T1000 (cell line): ENCODE data around the gene EFCAB6.

Experiments used
- DNase-seq: peaks from one replicate; lab custom pipeline; 2025; ENCODE audit warnings: mixed read lengths; lab: John Stamatoyannopoulos, UW

Gene EFCAB6

DNA sequence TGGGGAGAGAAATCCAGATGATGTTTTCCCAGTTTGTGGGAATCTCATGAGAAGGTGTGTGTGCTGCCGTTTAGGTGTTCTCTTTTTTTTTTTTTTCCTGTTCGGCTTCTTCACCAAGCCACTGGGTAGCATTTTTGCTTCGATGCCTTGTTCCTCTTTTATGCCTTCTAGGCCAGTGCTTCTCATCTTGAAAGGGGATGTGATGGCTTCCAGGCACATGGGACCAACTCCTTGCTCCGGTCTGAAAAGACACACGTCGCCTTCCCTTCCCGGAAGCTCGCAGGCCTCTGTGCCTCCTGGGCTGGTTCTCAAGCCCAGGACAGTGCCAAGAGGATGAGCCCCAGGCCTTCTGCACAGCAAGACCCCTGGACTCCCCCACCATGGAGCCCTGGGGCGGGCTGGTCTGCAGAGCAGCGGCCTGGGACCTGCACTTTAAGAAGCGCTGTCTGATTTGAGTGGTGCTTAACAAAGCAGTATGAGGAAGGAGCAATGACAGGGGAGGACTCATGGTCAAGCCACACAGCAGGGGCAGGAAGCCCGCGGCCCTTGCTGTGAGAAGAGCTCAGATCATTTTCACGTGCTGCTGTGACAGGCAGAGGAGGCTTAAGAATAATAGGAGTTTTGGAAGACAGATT, 241.5 kb downstream of the EFCAB6 start:
- DNase-seq: no peak

DNA sequence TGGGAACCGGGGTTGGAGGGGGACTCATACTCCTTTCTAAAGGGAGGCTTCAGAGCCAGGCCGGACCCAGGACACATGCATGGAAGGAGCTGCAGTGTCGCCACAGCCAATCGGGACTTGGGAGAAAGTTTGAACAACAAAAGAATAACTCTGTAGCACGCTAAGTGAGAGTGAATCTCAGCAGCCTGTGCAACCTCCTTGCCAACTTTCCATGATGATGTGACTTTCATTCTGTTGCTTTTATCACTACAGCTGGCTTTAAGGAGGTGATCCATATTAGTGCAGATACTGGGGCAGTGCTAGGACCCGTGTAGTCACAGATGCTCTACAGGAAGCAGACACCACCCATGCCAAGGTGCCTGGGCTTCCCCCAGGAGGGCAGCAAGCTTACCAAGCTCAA, 243.0 kb downstream of the EFCAB6 start:
- DNase-seq: no peak

DNA sequence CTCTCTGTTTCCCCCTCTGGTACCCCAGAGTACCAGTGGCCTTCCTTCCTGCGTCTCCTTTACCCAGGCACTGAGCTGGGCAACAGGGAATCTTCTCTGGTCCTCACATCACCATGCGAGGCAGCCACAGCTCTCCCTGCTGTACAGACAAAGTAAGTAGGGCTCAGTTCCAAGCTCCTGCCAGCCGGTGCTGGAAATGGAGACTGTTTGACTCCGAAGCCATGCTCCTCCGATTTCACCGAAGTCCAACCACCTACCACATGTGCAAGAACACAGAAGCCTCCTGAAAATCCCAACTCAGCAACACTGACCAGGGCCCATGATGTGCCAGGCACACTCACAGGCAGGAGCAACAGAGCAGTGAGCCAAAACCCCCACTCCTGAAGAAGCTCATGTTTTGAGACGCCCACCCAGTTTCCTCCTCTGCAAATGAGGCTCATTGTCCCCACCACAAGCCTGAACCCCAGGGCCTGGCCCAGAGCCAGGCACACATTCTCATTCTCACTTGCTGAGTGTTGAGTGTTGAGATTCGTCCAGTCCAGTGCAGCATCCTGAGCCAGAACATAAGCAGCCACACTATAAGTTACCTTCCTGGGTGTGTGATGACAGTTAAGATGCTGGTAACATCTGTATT, 244.3 kb downstream of the EFCAB6 start:
- DNase-seq: no peak

DNA sequence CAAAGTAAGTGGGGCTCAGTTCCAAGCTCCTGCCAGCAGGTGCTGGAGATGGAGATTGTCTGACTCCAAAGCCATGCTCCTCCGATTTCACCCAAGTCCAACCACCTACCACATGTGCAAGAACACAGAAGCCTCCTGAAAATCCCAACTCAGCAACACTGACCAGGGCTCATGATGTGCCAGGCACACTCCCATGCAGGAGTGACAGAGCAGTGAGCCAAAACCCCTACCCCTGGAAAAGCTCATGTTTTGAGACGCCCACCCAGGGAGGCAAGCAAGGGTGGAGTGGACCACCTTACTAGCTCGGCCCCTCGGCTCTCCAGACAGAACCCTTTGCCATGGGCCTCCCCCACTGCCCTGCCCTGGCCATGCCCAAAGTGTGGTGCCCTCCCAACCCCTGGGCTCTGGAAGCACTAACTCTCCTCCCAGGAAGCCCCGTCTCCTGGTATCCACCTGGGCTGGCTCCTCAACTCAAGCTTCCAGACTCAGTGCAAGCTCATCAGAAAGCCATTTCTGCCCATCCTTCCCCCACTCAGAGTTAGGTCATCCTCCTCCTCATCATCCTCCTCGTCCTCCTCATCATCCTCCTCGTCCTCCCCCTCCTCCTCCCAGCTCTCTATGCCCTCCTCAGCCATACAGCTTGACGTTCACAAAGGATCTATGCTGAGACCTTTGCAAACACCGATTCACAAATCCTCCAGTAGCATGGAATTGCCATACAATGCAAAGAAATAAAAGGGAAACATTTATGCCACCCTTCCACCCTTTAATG, 245.4 kb downstream of the EFCAB6 start:
- no peak for DNase-seq

DNA sequence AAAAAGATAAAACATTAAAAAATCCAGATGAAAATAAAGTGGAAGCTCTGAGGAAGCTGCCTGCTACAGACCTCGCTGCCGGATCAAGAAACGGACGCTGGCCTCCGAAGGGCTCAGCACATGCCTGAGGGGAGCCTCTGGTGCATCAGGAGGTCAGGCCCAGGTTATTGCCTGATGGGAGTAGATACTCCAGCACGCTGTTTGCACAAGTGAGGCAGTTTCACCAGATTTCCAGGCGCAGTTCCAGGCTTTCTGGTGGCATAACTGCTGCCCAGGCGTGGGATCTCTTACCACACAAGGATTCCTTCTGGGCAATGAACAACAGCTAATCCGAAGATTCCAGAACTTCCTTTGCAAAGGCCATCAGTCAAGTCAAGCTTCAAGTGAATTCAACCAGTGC, 246.1 kb downstream of the EFCAB6 start:
- DNase-seq: no peak

DNA sequence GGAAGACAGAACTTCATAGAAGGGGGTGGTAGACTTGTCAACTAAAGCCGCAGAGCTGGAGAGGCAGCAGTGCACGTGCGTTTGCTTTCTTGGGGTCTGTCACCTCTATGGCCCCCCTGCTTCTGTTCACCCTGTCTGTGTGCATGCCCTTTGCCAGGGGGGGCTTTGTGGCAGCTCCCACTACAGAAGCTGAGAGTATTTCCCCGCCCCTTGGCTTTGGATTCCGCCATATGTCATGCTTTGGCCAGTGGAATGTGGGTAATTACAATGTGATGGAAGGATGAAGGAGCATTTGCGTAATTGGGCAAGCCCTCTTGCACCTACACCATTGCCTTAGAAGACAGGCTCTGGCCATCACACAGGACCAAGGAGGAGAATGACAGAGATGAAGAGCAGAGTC, 247.2 kb downstream of the EFCAB6 start:
- DNase-seq: no peak

DNA sequence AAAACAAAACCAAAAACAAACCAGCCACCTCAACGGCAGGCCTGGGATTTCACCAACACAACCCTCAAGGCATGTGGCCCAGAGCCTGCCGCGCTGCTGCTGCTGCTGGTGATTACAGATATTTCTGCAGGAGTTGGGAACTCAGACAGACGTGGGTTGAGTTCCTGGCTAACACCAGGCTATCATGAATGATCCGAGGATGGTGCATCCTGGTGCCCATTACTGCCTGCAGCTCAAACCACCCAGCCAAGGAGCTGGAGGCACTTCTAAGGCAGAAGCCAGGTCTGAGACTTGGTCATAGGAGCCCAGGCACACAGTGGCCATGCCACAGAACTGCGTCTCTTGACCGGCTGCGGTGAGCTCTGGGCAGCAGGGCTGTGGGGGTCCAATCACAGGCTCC, 248.5 kb downstream of the EFCAB6 start:
- DNase-seq: no peak

DNA sequence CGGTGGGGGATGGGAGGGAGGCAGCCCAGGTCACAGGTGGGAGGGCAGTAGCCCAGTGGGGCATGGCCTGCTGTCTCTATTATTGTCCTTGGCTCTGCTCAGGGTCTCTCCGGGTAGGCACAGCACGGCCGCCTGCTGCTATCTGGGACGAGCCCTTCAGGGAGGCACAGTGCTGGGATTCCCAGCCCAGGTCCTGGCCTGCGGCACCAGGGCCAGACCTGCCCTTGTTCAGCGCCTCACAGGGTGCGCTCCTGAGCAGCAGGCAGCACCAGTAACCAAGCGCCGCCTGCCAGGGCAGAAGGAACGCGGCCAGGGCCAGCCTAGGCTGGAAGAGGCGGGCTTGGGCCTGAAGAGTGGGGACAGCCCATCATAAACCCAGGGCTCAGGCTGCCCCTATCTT, 249.3 kb downstream of the EFCAB6 start:
- DNase-seq: no peak

DNA sequence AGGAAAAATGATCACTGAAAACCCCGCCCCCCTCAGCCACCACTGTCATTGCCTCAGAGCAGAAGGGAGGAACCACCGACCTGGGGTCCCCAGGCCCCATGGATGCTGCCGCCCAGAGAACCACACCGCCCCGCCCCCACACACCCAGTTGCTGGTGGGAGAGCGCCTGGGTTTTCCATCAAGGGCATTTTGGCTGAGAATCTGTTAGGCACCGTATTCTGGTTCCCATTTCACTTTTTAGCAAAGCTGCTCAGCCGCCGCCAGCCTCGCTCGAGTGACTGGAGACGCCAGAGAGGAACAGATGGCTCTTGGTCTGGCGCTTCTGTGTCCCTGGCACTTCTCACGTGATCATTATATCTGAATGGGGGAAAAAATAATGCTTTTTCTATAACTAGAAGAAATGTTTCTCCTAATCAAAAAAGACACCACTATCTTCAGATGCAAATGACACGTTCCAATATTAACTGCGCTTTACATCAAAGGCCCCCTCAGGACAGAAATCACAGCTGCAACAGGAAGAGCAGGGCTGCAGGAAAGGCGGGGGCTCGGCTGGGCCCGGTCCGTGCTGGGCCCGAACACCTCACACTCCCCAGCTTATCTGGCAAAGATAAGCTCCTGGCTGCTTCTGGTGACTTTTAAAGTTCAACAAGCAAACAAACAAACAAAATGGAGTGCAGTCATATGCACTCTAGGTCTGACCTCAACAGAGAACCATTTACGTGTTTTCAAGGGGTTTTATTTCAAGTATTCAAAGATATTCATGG, 250.5 kb downstream of the EFCAB6 start:
- DNase-seq: no peak

DNA sequence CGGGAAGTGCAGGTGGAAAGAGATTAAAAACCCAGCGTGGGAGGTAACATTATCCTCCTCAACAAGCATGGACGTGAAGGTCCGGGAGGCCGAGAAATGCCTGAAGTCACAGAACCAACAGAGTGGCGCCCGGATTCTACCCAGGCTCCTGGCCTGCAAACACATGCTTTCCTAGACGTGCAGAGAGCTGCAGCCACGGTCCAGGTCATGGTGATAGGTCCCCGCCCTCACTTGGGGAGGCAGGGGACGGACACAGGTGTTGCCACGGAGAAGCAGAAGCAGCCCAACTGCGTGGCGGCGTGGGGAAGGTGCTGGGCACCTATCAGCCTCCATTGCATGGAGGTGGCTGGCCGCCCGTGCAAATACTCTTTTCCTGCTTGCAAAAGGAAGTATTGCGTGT, 251.5 kb downstream of the EFCAB6 start:
- no peak for DNase-seq

DNA sequence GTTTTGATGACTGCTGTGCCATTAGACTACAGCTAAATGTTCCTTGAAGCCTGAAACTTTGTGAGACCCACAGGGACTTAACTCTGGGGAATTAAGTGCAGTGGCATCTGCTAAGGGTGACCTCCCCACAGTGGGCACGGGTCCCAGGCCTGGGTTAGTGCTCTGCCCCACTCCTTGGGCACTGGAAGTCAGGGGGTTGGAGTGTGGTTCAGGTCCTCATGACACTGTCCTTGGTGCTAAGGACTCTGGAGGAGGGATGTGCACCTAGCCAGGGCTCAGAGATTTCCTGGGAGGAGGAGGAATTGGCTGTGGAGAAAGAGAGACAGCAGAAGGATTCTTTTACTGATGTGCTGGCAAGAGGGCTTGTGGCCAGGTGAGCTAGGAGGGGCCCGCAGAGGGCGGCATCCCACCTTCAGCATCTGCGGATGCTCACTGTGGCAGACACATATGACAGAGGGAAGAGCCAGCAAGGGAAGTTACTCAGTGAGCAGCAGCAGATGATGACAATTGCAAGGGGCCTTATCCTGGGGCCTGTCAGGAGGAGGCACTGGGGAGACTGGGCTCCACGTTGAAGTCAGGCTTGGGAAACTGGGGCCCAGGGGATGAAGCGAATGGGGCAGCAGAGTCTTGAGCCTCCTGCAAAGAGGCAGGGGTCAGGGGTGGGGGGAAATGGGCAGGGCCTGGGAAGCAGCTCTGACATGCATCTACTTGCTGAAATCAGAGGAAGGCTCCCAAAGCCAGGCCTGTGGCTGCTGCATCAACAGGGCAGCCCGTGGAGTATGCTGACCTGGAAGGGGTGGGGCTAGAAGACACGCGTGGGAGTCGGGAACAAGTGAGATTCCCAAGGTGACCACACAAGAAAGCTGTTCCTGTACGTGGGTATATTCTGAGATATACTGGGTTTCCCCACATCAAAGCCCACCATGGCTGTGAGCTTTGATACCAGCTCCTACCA, 256.3 kb downstream of the EFCAB6 start:
- no peak for DNase-seq

DNA sequence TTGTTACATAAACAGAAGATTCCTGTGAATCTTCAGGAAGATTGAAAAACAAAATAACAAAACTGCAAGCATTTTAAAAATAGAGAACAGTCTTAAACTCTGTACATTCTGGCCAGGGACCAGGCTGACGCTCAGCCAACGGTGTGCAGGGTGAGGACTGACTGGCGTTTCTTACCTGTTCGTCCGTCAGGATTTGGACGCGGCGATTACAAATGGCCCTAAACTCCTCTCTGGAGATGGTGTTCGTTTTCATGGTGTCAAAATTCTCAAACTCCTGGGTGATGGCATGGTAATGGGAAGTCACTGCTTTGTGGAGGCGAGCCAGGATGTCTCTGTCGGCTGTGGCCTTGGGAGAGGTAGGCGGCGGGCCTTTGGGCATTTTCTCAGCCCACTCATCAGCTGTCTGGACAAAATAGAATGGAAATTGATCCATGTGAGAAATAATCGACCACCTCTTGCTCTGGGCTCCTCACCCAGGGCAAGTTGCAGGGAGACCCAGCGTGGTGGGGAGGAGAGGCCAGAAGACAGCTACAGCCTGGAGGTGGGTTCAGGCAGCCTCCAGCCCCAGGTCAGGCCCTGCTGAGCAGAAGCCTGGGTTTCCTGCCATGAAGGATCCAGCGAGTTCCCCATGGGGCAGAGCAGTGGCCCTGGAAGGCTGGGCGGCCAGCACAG, 257.3 kb downstream of the EFCAB6 start:
- no peak for DNase-seq

DNA sequence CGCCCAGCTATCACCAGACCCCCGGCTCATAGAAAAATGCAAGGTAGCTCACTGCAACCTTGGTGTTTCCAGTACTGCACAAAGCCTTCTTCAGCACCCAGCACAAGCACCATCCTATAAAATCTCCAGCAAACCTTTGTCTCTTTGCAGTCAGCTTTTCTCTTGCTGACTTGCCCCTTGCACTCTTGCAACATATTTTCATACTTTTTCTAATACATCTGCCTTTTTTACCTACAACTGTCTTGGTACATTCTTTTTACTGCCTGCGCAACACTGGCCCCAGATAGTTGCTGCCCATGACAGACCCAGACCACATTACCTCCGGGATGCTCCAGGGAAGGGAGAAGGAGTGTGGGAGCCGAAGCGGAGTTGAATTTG, 257.9 kb downstream of the EFCAB6 start:
- DNase-seq: no peak

DNA sequence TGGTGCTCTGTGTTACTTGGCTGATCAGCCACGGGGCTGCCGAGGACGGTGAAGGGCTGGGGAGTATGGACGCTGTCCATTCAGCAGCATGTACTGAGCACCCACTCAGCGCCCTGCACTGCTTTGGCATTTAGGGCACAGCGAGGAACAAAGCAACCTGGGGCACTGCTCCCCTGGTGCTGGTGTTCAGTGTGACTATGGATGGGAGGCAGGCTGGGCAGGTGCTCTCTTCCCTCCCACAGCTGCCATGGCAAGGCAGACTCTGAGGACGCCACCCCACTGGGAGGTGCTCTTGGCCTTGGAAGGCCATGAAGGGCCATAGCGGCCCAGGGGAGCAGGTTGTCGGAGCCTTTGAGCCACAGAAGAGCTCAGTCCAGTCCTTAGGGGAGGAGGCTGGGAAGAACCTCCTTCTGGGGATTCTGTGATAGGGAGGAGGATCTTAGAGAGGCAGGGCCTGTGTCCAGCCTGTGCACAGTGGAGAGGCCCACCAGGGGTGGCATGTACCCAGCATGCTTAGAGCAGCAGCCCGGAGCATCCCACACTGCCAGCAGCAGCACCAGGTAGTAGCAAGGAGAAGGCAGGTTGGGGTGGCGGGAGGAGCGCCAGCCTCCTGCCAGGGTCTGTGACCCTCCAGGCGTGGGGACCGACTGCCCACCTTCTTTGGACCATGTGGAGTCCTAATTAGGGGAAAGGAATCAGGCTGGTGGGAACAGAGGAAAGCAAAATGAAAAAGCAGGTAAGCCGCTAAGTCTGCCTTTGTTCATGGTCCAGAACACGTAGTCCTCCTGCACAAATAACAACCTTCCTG, 258.4 kb downstream of the EFCAB6 start:
- DNase-seq: no peak

DNA sequence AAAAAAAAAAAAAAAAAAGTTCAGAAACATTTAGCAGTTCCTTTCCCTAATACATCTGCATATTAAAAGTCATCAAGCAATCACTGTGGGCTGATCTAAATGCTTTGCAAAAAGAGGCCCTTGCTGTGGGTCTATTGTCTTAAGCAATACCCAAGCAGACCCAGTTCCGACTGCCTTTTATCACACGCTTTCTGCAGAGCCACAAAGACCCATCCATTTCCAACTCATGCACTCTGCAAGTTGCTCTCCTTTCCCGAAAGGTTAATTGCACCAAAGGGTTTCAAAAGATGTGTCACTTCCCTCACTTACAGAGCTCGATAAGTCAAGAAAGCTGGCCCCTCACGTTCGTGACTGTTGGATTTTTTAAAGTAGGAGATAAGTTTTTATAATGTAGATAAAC, 261.4 kb downstream of the EFCAB6 start:
- DNase-seq: no peak

DNA sequence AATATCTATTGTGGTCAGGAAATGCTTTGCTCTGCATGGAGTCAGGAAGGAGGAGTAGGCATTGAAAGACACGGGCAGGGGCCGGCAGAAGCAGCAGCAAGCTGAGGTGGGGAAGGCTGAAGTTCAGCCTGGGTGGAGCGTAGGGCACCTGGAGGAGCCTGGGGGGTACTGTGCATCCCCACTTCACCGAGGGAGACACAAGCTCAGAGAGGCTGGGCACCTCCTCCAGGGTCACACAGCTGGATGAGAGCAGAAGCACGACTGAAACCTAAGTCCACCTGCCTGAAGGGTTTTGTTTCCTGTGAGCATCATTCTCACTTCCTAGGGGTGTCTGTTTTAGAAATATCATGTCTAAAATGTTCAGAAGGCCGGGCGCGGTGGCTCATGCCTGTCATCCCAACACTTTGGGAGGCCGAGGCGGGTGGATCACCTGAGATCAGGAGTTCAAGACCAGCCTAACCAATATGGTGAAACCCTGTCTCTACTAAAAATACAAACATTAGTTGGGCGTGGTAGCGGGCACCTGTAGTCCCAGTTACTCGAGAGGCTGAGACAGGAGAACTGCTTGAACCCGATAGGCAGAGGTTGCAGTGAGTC, 262.0 kb downstream of the EFCAB6 start:
- DNase-seq: no peak

DNA sequence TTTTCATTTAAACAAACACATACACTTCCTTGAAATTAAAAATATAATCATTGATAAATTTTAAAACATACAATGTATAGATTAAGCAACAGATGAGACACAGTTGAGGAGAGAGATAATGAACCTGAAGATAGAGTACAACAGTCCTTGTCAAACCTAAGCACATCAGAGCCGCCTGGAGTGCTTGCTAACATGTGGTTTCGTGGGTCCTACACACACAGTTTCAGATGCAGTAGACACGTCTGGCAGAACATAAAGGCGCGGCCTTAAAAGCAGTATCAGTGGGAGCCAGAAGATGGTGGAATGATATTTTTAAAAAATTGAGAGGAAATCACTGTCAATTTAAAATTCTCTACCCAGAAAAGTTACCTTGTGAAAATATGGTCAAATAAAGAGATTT, 265.9 kb downstream of the EFCAB6 start:
- no peak for DNase-seq

DNA sequence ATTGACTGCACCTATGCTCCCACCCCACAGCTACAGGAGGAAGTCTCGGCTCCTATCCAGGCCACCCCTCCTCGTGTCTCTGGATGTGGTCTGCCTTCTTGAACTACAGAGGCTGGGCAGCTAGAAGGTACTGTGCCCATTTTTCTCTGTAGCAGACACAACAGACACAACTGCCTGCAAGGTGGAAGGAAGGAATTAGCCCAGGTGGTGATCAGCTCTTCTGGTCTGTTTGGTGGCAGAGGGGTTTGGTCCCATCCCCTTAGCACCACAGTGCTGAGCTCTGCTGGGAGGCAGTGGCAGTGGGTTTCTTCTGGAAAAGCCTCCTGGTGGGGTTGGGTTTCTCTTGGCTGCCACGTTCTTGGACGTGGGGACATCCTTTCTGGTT, 267.8 kb downstream of the EFCAB6 start:
- no peak for DNase-seq

DNA sequence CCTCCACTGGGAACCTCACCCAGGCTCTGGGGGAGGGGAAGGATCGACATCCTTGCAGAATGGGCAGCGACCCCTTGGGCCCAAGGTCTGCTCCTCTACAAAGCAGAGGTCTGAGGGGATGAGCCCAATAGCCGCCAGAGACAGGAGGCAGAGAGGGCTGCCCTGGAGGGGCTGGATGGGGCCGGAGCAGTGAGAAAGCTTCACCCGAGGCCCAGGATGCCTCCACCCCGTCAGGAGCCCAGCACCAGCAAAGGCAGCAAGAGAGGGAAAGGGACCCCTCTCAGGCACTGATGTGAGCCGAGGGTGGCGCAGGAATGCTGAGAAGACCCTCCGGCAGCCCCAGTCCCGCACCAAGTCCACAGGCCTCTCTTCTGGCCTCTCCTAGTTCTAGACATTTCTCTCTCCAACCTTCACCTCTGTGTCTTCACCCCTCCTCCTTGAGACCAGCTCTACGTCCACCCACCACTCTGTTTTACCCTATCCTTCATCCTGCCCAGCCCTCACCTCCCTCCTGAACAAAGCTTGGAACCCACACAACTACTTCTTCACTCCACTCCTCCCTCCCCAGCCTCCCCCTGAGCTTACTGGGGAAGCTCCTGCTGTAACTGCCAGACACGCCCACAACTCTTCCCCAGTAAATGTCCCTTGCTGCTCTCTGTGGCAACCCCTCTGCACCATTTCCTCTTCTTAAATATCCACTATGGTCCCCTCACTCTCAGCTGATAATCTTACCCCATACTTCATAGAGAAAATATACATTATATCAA, 268.4 kb downstream of the EFCAB6 start:
- no peak for DNase-seq
